ENCODE data around the gene SIRT4.

SIRT4 gene

GRCh38 chr12:120343039-120343537 is 41.0 kb downstream of the SIRT4 start:
- Histone ChIP-seq H3K27ac (ENCODE audit: low read length) (no peak overlapping the region), H3K9me3 (ENCODE audit: control insufficient read depth in 1 of 2, low read length in 2 of 2) (no peaks in the 10 kb centered on the region), H3K4me1 (ENCODE audit: control insufficient read depth in 1 of 2, insufficient read depth in 2 of 2, low read length in 2 of 2) (no peaks in the 10 kb centered on the region), H3K36me3 (ENCODE audit: control insufficient read depth in 1 of 2, insufficient read depth in 2 of 2, low read length in 2 of 2) (no peaks in the 10 kb centered on the region), H3K27me3 (ENCODE audit: low read depth, low read length) (no peaks in the 10 kb centered on the region), H3K4me3 (ENCODE audit: low read depth in 1 of 2, low read length in 2 of 2) (no peak overlapping the region)

GRCh38 chr12:120343692-120344091 is 41.6 kb downstream of the SIRT4 start:
- no peaks in the 10 kb centered on the region for H3K27me3 ChIP-seq (ENCODE audit: low read depth, low read length)
- no peak overlapping the region for H3K27ac ChIP-seq (ENCODE audit: low read length)
- no peaks in the 10 kb centered on the region for H3K9me3 ChIP-seq (ENCODE audit: control insufficient read depth in 1 of 2, low read length in 2 of 2)
- no peak overlapping the region for H3K4me3 ChIP-seq (ENCODE audit: low read depth in 1 of 2, low read length in 2 of 2)
- H3K4me1 ChIP-seq (ENCODE audit: control insufficient read depth in 1 of 2, insufficient read depth in 2 of 2, low read length in 2 of 2): no peaks in the 10 kb centered on the region
- H3K36me3 ChIP-seq (ENCODE audit: control insufficient read depth in 1 of 2, insufficient read depth in 2 of 2, low read length in 2 of 2): no peaks in the 10 kb centered on the region

- H3K27me3 ChIP-seq (ENCODE audit: low read depth, low read length): no peaks in the 10 kb centered on the region
- no peaks in the 10 kb centered on the region for H3K36me3 ChIP-seq (ENCODE audit: control insufficient read depth in 1 of 2, insufficient read depth in 2 of 2, low read length in 2 of 2)
- no peaks in the 10 kb centered on the region for H3K4me1 ChIP-seq (ENCODE audit: control insufficient read depth in 1 of 2, insufficient read depth in 2 of 2, low read length in 2 of 2)
- H3K4me3 ChIP-seq (ENCODE audit: low read depth in 1 of 2, low read length in 2 of 2): no peak overlapping the region
- no peaks in the 10 kb centered on the region for H3K9me3 ChIP-seq (ENCODE audit: control insufficient read depth in 1 of 2, low read length in 2 of 2)
- H3K27ac ChIP-seq (ENCODE audit: low read length): no peak overlapping the region
These were observed 43.9 kb downstream of the SIRT4 start for GRCh38 chr12:120346031-120346430.

DNA sequence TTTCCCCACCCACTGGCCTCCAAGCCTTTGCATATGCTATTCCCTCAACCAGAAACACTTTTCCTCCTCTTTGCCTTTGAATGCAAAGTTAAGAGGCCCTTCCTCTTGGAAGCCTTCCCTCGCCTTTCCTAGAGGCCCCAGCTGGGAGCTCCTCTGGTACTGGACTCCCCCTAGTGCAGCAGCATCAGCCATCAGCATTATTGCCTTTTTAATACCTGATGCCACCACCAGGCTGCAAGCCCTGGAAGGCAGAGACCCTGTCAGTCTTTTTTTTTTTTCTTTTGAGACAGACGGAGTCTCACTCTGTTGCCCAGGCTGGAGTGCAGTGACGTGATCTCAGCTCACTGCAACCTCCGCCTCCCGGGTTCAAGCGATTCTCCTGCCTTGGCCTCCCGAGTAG is 44.6 kb downstream of the SIRT4 start:
- Histone ChIP-seq H3K27me3 (ENCODE audit: low read depth, low read length) (no peaks in the 10 kb centered on the region), H3K27ac (ENCODE audit: low read length) (no peak overlapping the region), H3K4me3 (ENCODE audit: low read depth in 1 of 2, low read length in 2 of 2) (no peak overlapping the region), H3K4me1 (ENCODE audit: control insufficient read depth in 1 of 2, insufficient read depth in 2 of 2, low read length in 2 of 2) (no peaks in the 10 kb centered on the region), H3K36me3 (ENCODE audit: control insufficient read depth in 1 of 2, insufficient read depth in 2 of 2, low read length in 2 of 2) (no peaks in the 10 kb centered on the region), H3K9me3 (ENCODE audit: control insufficient read depth in 1 of 2, low read length in 2 of 2) (no peaks in the 10 kb centered on the region)

DNA sequence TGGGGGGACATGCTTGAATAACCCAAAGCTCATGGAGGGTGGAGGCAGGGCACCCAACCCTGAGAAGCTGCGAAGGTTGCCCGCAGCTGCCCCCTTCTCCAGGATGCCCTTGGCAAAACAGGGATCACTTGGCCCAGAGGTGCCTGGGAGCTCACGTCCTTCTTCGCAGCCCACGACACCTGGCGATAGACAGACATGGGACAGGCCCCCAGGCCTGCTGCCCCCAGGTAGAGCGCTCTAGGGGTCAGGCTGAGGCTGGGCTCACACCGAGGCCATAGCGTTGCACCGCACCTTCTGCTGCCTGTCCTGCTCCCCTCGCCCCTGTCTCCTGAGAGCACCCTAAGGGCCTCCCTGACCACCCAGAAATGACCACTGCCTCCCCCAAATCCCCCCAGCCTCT is 45.6 kb downstream of the SIRT4 start:
- Histone ChIP-seq H3K27ac (ENCODE audit: low read length) (no peak overlapping the region), H3K9me3 (ENCODE audit: control insufficient read depth in 1 of 2, low read length in 2 of 2) (no peaks in the 10 kb centered on the region), H3K4me1 (ENCODE audit: control insufficient read depth in 1 of 2, insufficient read depth in 2 of 2, low read length in 2 of 2) (no peaks in the 10 kb centered on the region), H3K4me3 (ENCODE audit: low read depth in 1 of 2, low read length in 2 of 2) (no peak overlapping the region), H3K27me3 (ENCODE audit: low read depth, low read length) (no peaks in the 10 kb centered on the region), H3K36me3 (ENCODE audit: control insufficient read depth in 1 of 2, insufficient read depth in 2 of 2, low read length in 2 of 2) (no peaks in the 10 kb centered on the region)

GRCh38 chr12:120350576-120351350 is 48.6 kb downstream of the SIRT4 start:
- H3K9me3 ChIP-seq (ENCODE audit: control insufficient read depth in 1 of 2, low read length in 2 of 2): no peaks in the 10 kb centered on the region
- H3K4me1 ChIP-seq (ENCODE audit: control insufficient read depth in 1 of 2, insufficient read depth in 2 of 2, low read length in 2 of 2): no peaks in the 10 kb centered on the region
- H3K4me3 ChIP-seq (ENCODE audit: low read depth in 1 of 2, low read length in 2 of 2): no peak overlapping the region
- H3K36me3 ChIP-seq (ENCODE audit: control insufficient read depth in 1 of 2, insufficient read depth in 2 of 2, low read length in 2 of 2): no peaks in the 10 kb centered on the region
- no peak overlapping the region for H3K27ac ChIP-seq (ENCODE audit: low read length)
- no peaks in the 10 kb centered on the region for H3K27me3 ChIP-seq (ENCODE audit: low read depth, low read length)

DNA sequence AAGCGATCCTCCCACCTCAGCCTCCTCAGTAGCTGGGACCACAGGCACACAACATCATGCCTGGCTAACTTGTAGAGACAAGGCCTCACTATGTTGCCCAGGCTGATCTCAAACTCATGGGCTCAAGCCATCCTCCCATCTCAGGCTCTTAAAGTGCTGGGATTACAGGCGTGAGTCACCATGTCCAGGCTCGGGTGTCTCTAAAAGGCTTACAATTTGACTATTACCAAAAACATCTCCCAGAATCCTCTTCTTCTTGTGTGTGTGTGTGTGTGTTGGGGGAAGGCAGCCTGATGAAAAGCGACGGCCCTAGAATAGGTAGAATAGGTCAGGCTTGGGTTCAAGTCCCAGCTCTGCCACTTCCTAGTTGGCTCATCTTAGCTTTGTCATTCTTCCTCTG is 50.0 kb downstream of the SIRT4 start:
- H3K9me3 ChIP-seq (ENCODE audit: control insufficient read depth in 1 of 2, low read length in 2 of 2): no peaks in the 10 kb centered on the region
- no peak overlapping the region for H3K27ac ChIP-seq (ENCODE audit: low read length)
- no peaks in the 10 kb centered on the region for H3K36me3 ChIP-seq (ENCODE audit: control insufficient read depth in 1 of 2, insufficient read depth in 2 of 2, low read length in 2 of 2)
- no peaks in the 10 kb centered on the region for H3K27me3 ChIP-seq (ENCODE audit: low read depth, low read length)
- no peaks in the 10 kb centered on the region for H3K4me1 ChIP-seq (ENCODE audit: control insufficient read depth in 1 of 2, insufficient read depth in 2 of 2, low read length in 2 of 2)
- no peak overlapping the region for H3K4me3 ChIP-seq (ENCODE audit: low read depth in 1 of 2, low read length in 2 of 2)

DNA sequence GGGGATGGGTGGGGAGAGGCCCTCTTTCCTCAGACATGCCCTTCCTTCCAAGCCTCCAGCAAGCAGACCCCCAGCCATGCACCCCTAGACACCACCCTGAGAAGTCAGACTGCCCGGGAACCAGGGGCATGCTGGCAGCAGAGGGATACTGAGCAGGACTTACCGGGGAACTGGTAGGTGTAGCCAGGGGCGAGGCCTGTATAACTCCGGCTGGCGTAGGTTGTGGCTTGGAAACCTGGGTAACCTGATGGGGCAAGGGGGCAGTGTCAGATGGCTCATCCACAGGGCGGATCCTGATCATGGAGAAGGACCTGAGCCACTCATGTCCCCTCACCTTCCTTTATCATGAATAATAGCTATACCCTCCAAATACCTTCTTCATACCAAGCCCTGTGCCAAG is 51.0 kb downstream of the SIRT4 start:
- Histone ChIP-seq H3K4me3 (ENCODE audit: low read depth in 1 of 2, low read length in 2 of 2) (no peak overlapping the region), H3K4me1 (ENCODE audit: control insufficient read depth in 1 of 2, insufficient read depth in 2 of 2, low read length in 2 of 2) (no peaks in the 10 kb centered on the region), H3K27ac (ENCODE audit: low read length) (no peak overlapping the region), H3K27me3 (ENCODE audit: low read depth, low read length) (no peaks in the 10 kb centered on the region), H3K9me3 (ENCODE audit: control insufficient read depth in 1 of 2, low read length in 2 of 2) (no peaks in the 10 kb centered on the region), H3K36me3 (ENCODE audit: control insufficient read depth in 1 of 2, insufficient read depth in 2 of 2, low read length in 2 of 2) (no peaks in the 10 kb centered on the region)

DNA sequence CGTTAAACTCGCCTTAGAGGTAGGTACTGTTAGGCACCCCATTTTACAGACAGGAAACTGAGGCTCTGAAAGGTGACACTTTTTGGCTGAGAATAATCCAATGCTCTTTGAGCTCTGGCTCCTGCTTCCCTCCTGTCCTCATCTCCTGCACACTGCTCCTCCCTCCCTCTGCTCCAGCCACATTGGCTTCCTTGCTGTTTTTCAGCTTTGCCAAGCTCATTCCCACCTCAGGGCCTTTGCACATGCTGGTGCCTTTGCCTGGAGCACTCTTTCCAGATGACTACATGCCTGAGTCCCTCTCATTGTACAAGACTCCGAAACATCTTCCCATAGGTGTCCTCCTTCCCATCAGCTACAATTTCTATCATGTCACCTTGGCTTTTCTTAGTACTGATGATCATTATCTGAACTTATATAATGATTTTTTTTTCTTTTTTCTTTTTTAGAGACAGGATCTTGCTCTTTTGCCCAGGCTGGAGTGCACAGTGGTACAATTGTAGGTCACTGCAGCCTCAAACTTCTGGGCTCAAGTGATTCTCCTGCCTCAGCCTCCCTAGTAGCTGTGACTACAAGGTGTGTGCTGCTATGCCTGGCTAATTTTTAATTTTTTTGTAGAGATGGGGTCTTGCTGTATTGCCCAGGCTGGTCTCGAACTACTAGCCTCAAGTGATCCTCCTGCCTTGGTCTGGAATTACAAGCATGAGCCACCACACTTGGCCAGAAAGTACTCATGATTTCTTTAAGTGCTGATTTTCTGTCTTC is 51.6 kb downstream of the SIRT4 start:
- H3K4me1 ChIP-seq (ENCODE audit: control insufficient read depth in 1 of 2, insufficient read depth in 2 of 2, low read length in 2 of 2): no peaks in the 10 kb centered on the region
- no peak overlapping the region for H3K4me3 ChIP-seq (ENCODE audit: low read depth in 1 of 2, low read length in 2 of 2)
- H3K27ac ChIP-seq (ENCODE audit: low read length): no peak overlapping the region
- H3K27me3 ChIP-seq (ENCODE audit: low read depth, low read length): no peaks in the 10 kb centered on the region
- H3K9me3 ChIP-seq (ENCODE audit: control insufficient read depth in 1 of 2, low read length in 2 of 2): no peaks in the 10 kb centered on the region
- H3K36me3 ChIP-seq (ENCODE audit: control insufficient read depth in 1 of 2, insufficient read depth in 2 of 2, low read length in 2 of 2): no peaks in the 10 kb centered on the region

GRCh38 chr12:120356567-120357030 is 54.5 kb downstream of the SIRT4 start:
- H3K9me3 ChIP-seq (ENCODE audit: control insufficient read depth in 1 of 2, low read length in 2 of 2): no peaks in the 10 kb centered on the region
- H3K4me1 ChIP-seq (ENCODE audit: control insufficient read depth in 1 of 2, insufficient read depth in 2 of 2, low read length in 2 of 2): no peaks in the 10 kb centered on the region
- no peak overlapping the region for H3K27ac ChIP-seq (ENCODE audit: low read length)
- H3K36me3 ChIP-seq (ENCODE audit: control insufficient read depth in 1 of 2, insufficient read depth in 2 of 2, low read length in 2 of 2): no peaks in the 10 kb centered on the region
- no peak overlapping the region for H3K4me3 ChIP-seq (ENCODE audit: low read depth in 1 of 2, low read length in 2 of 2)
- no peaks in the 10 kb centered on the region for H3K27me3 ChIP-seq (ENCODE audit: low read depth, low read length)

GRCh38 chr12:120357104-120357503 is 55.0 kb downstream of the SIRT4 start:
- Histone ChIP-seq H3K4me3 (ENCODE audit: low read depth in 1 of 2, low read length in 2 of 2) (no peak overlapping the region), H3K36me3 (ENCODE audit: control insufficient read depth in 1 of 2, insufficient read depth in 2 of 2, low read length in 2 of 2) (no peaks in the 10 kb centered on the region), H3K9me3 (ENCODE audit: control insufficient read depth in 1 of 2, low read length in 2 of 2) (no peaks in the 10 kb centered on the region), H3K27ac (ENCODE audit: low read length) (no peak overlapping the region), H3K4me1 (ENCODE audit: control insufficient read depth in 1 of 2, insufficient read depth in 2 of 2, low read length in 2 of 2) (peaks cover under 1 to 5% of the 10 kb centered on the region in 2 donors), H3K27me3 (ENCODE audit: low read depth, low read length) (peaks cover 3% of the 10 kb centered on the region)
